NCI-H748 (cell line): ENCODE measurements around the gene MMP1.

Experiments used
- DNase-seq: peaks from one replicate; lab custom pipeline; 2025; ENCODE audit not compliant: unreplicated experiment; lab: John Stamatoyannopoulos, UW

MMP1 gene

GRCh38 chr11:102807921-102808320, 10.0 kb upstream of the MMP1 start:
- no peak for DNase-seq

- DNase-seq = no peak
Observed at GRCh38 chr11:102806296-102806695, 8.3 kb upstream of the MMP1 start.

- DNase-seq = no peak
Observed at GRCh38 chr11:102802341-102802740, 4.4 kb upstream of the MMP1 start.

- DNase-seq = no peak
Observed at GRCh38 chr11:102800767-102801166, 2.8 kb upstream of the MMP1 start.

GRCh38 chr11:102799681-102800340, 1.9 kb upstream of the MMP1 start:
- DNase-seq = no peak

- peak; percentile 36 for DNase-seq
Observed at GRCh38 chr11:102794382-102794781, 3.6 kb downstream of the MMP1 start.

- DNase-seq = no peak
Observed at GRCh38 chr11:102793677-102794290, 4.2 kb downstream of the MMP1 start.

GRCh38 chr11:102792604-102793003, 5.4 kb downstream of the MMP1 start:
- no peak for DNase-seq

- no peak for DNase-seq
Observed at GRCh38 chr11:102791271-102792036, 6.5 kb downstream of the MMP1 start.

- DNase-seq = no peak
Observed at GRCh38 chr11:102788334-102788995, 9.5 kb downstream of the MMP1 start.

GRCh38 chr11:102784380-102784779, 13.6 kb downstream of the MMP1 start:
- DNase-seq = peak; percentile 37

GRCh38 chr11:102783720-102784119, 14.2 kb downstream of the MMP1 start:
- peak; percentile 97 for DNase-seq

GRCh38 chr11:102783016-102783415, 14.9 kb downstream of the MMP1 start:
- no peak for DNase-seq

- DNase-seq = no peak
Observed at GRCh38 chr11:102781676-102782075, 16.3 kb downstream of the MMP1 start.

GRCh38 chr11:102780491-102780918, 17.5 kb downstream of the MMP1 start, which contains the start of gene MMP10:
Gene MMP10, minus strand, starts transcription at chr11:102780628. Its CDS starts 37 bp downstream, at chr11:102780591.
- peak; percentile 79 for DNase-seq

GRCh38 chr11:102776454-102776853, 21.5 kb downstream of the MMP1 start:
- DNase-seq = no peak

GRCh38 chr11:102773386-102773785, 24.6 kb downstream of the MMP1 start:
- DNase-seq = no peak

GRCh38 chr11:102771351-102771750, 26.6 kb downstream of the MMP1 start:
- no peak for DNase-seq

GRCh38 chr11:102770191-102770590, 27.8 kb downstream of the MMP1 start:
- DNase-seq = no peak

GRCh38 chr11:102767800-102768199, 30.2 kb downstream of the MMP1 start:
- no peak for DNase-seq

GRCh38 chr11:102763440-102763839, 34.5 kb downstream of the MMP1 start:
- no peak for DNase-seq
